ENCODE results near the gene FILIP1. TPM values are rescaled to one million over a fixed set of nuclear protein-coding genes. Genes with fewer than 3 reads are reported as not detected.

FILIP1 gene
- total and polyA plus RNA-seq, 2 of the 4 experiments (the other 2 are of a cell fraction), result under 0.01 to 0.03 TPM

DNA sequence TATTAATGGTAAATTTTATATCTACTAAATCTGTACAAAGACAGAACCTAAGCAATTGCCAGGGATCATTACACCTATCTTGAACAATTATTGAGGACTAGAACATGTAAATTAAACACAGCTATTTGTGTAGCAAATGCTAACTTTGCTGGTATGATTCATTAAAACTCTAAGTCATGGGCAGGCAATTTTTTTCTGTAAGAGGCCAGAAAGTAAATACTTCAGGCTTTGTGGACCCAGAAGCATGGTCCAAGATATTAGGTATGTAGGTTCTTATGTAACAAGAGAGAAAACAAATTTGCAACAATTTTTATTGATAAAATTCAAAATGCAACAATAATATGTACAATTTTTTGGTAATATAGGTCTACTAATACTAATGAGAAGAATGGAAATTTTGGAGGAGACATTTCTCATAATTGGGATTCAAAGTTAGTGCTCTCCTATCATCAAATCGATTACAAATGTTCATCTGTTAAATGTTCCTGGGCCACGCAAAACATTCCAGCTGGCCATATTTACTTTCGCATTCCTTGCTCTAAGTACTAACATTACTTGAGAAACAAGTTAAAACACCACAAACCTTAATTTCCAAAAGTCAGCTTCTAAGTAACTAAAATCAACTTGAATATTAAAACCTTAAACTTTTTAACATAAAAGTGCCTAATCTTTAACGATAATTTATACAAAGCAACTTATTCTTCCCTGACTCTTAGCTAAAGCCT lies 213.3 kb downstream of the FILIP1 start:
- in situ Hi-C loops (cut with MboI; ENCODE audit: low sequenced_read_pairs) (no loop called here), intact Hi-C loops (cut with micrococcal nuclease) (loop anchor here (5.0 to 10.0 kb wide), 2 partner anchors 247 to 475 kb away; no protein-coding TSS in a partner anchor), dilution Hi-C loops (cut with HindIII; ENCODE audit: low sequenced_read_pairs, unreplicated experiment) (no loop called here)
- no peaks in the 10 kb centered on the region for H3K9me3 ChIP-seq (ENCODE audit: control insufficient read depth, insufficient read depth, low read length)
- H3K4me3 ChIP-seq (ENCODE audit: insufficient read depth, low read depth, low read length), result peak overlapping the region; percentile 35; the same call in 1 of the 2 replicates
- no peak overlapping the region; the same call in 1 of the 2 replicates for H3K14ac ChIP-seq (replicated peaks; ENCODE audit: low read depth, low read length)
- POLR2A ChIA-PET (ENCODE audit: unreplicated experiment), result interaction anchor here (0.6 kb wide), 1 partner anchor 25 kb away, joined by 3 read pairs; no protein-coding TSS in a partner anchor
- H2BK5ac ChIP-seq (ENCODE audit: low read depth, low read length, poor library complexity, severe bottlenecking), result peak overlapping the region; percentile 91
- H2AK5ac ChIP-seq (ENCODE audit: low read depth, low read length), result no peak overlapping the region
- H3K9me1 ChIP-seq (ENCODE audit: insufficient read depth, low read length), result peaks cover 7% of the 10 kb centered on the region; the same call in 1 of the 2 replicates
- H3K18ac ChIP-seq (ENCODE audit: low read depth, low read length), result peak overlapping the region; percentile 40; the same call in 1 of the 2 replicates
- BruUV-seq (replicated peaks), result no TSS peak
- peaks cover 15% of the 10 kb centered on the region for H3K4me1 ChIP-seq (ENCODE audit: control insufficient read depth, insufficient read depth, low read length)
- WGBS, 2 experiments (ENCODE audit: extremely low coverage in 2 of 2, insufficient read length in 1 of 2), result 63 to 100% methylated on average over 1 to 3 of the region's 4 CpGs
- ATAC-seq (ENCODE audit: low read depth) (no peak), DNase-seq (peak; percentile 45)
- H3K4ac ChIP-seq (ENCODE audit: low read depth, low read length), result no peak overlapping the region
- no peak overlapping the region for H2BK15ac ChIP-seq (ENCODE audit: low read depth, low read length)
- no peak overlapping the region for H3K27ac ChIP-seq (ENCODE audit: insufficient read depth, low read length)
- no peak overlapping the region; the same call in 1 of the 2 replicates for H3K9ac ChIP-seq (ENCODE audit: low read depth, low read length)
- H4K8ac ChIP-seq (ENCODE audit: low read depth in 2 of 2, low read length in 2 of 2), result peak overlapping the region in 1 of 2 experiments; percentile 18; a peak in 1 of 4 replicates
- no peak overlapping the region for H3K56ac ChIP-seq (ENCODE audit: extremely low read depth, insufficient read depth, low read length)
- H2AK9ac ChIP-seq (replicated peaks; ENCODE audit: low read depth, low read length, poor library complexity), result no peak overlapping the region
- peaks cover 12 to 34% of the 10 kb centered on the region in 2 experiments for H3K79me1 ChIP-seq (ENCODE audit: low read depth in 1 of 2, low read length in 2 of 2)
- H3K27me3 ChIP-seq (ENCODE audit: control insufficient read depth, insufficient read depth, low read length), result no peaks in the 10 kb centered on the region
- no peak overlapping the region for H4K5ac ChIP-seq (ENCODE audit: low read depth, low read length)
- H3K4me2 ChIP-seq (ENCODE audit: low read depth, low read length), result peak overlapping the region; percentile 82; the same call in 1 of the 2 replicates
- peaks cover 1% of the 10 kb centered on the region for H3K36me3 ChIP-seq (ENCODE audit: control insufficient read depth, insufficient read depth, low read length)
- CTCF ChIA-PET, result interaction anchor here (0.5 to 0.6 kb wide), 2 partner anchors 167 to 262 kb away, joined by 3 read pairs; no protein-coding TSS in a partner anchor
- H2BK120ac ChIP-seq (ENCODE audit: low read depth, low read length), result no peak overlapping the region
- H4K20me1 ChIP-seq (ENCODE audit: insufficient read depth, low read length), result peaks cover 32% of the 10 kb centered on the region
- H4K91ac ChIP-seq (ENCODE audit: insufficient read depth, low read depth, low read length), result no peak overlapping the region
- H2BK20ac ChIP-seq (ENCODE audit: low read depth, low read length), result no peak overlapping the region
- TF ChIP-seq SMC3 (IDR thresholded peaks at IDR 0.05; ENCODE audit: low read depth, low read length) (no peak), MXI1 (IDR thresholded peaks at IDR 0.05; ENCODE audit: borderline replicate concordance, low read depth, low read length) (no peak), MAZ (IDR thresholded peaks at IDR 0.05; ENCODE audit: borderline replicate concordance, low read depth, low read length) (no peak), BHLHE40 (IDR thresholded peaks at IDR 0.05; ENCODE audit: low read depth, low read length) (no peak), RAD21 (IDR thresholded peaks at IDR 0.05; ENCODE audit: low read length) (no peak), MAFK (IDR thresholded peaks at IDR 0.05; ENCODE audit: low read depth, low read length) (no peak), RCOR1 (IDR thresholded peaks at IDR 0.05; ENCODE audit: insufficient replicate concordance, low read length) (no peak)
- H3K23ac ChIP-seq (ENCODE audit: low read depth, low read length), result no peak overlapping the region; the same call in 1 of the 2 replicates
- no peak overlapping the region for H2AFZ ChIP-seq (replicated peaks; ENCODE audit: low read length, poor library complexity)

Measured in IMR-90 (cell line).